ENCODE results near the gene FIG4.
"Not testable (repeated sequence)": the region's sequence is repeated elsewhere in the genome, so short reads cannot be mapped to it uniquely, and the experiment has no call there.

Gene FIG4

GRCh38 chr6:109821428-109821827 lies 130.3 kb downstream of the FIG4 start:
- no peak for TF ChIP-seq CTCF (IDR thresholded peaks at IDR 0.05; ENCODE audit: low read depth, low read length, missing control alignments)
- in situ Hi-C loops (cut with HindIII; ENCODE audit: low sequenced_read_pairs): no loop called here
- H3K4me3 ChIP-seq (ENCODE audit: low read depth, low read length): no peak overlapping the region
- no peak for DNase-seq (ENCODE audit: low read depth)

- no peak for DNase-seq (ENCODE audit: low read depth)
Observed at GRCh38 chr6:109824105-109824504, 133.0 kb downstream of the FIG4 start.

GRCh38 chr6:109826551-109826950 lies 135.5 kb downstream of the FIG4 start:
- H3K4me3 ChIP-seq (ENCODE audit: low read depth, low read length): no peak overlapping the region
- in situ Hi-C loops (cut with HindIII; ENCODE audit: low sequenced_read_pairs): no loop called here
- DNase-seq (ENCODE audit: low read depth): no peak
- no peak for TF ChIP-seq CTCF (IDR thresholded peaks at IDR 0.05; ENCODE audit: low read depth, low read length, missing control alignments)

More at GRCh38 chr6:109824105-109824504, 133.0 kb downstream of the FIG4 start:
- no peak overlapping the region for H3K4me3 ChIP-seq (ENCODE audit: low read depth, low read length)
- in situ Hi-C loops (cut with HindIII; ENCODE audit: low sequenced_read_pairs): no loop called here
- TF ChIP-seq CTCF (IDR thresholded peaks at IDR 0.05; ENCODE audit: low read depth, low read length, missing control alignments): no peak

- in situ Hi-C loops (cut with HindIII; ENCODE audit: low sequenced_read_pairs); DNase-seq (ENCODE audit: low read depth); H3K4me3 ChIP-seq (ENCODE audit: low read depth, low read length): not testable (repeated sequence)
Observed at GRCh38 chr6:109831352-109831751, 140.3 kb downstream of the FIG4 start.

GRCh38 chr6:109834131-109834530 lies 143.0 kb downstream of the FIG4 start:
- no peak overlapping the region for H3K4me3 ChIP-seq (ENCODE audit: low read depth, low read length)
- no peak for TF ChIP-seq CTCF (IDR thresholded peaks at IDR 0.05; ENCODE audit: low read depth, low read length, missing control alignments)
- no peak for DNase-seq (ENCODE audit: low read depth)
- in situ Hi-C loops (cut with HindIII; ENCODE audit: low sequenced_read_pairs): no loop called here

- no peak for DNase-seq (ENCODE audit: low read depth)
- in situ Hi-C loops (cut with HindIII; ENCODE audit: low sequenced_read_pairs): no loop called here
Observed at GRCh38 chr6:109834595-109835437, 143.7 kb downstream of the FIG4 start.

More at GRCh38 chr6:109834595-109835437, 143.7 kb downstream of the FIG4 start:
- TF ChIP-seq CTCF (IDR thresholded peaks at IDR 0.05; ENCODE audit: low read depth, low read length, missing control alignments): no peak
- no peak overlapping the region for H3K4me3 ChIP-seq (ENCODE audit: low read depth, low read length)
